ACHN (cell line): ENCODE data around the gene MAGI2.
A peak's percentile ranks its signal among the peaks of the same experiment; 100 is the strongest.

Source experiments
- DNase-seq: peaks from one replicate; pipeline ENCODE4 v3.0.0-alpha.2; 2015
- in situ Hi-C: cut with HindIII; loops from 2 replicates; pipeline ENCODE4 v1.10.0; 2017; ENCODE audit warnings: low sequenced_read_pairs, low pct_ligation_motif_present, low pct_unique_long_range_greater_than_20kb

MAGI2 gene

DNA sequence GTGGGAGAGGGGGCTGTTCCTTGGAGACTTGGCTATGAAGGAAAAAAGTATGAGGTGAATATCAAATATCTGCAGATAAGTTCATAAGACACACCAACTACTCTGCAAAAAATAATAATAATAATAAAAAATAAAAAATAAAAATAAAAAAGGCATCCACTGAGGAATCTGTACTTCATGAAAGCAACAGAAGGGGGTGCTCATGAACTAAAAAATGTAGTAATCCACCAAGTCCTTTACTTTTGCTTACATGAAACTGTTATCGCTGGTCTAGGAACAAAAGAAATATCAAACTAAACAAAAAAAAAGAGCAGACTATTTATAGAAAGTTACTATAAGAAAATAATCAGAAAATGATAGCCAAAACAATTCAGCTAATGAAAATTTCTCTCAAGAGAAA is 1075.9 kb downstream of the MAGI2 start:
- in situ Hi-C loops, result no loop called here
- DNase-seq, result peak; percentile 17

DNA sequence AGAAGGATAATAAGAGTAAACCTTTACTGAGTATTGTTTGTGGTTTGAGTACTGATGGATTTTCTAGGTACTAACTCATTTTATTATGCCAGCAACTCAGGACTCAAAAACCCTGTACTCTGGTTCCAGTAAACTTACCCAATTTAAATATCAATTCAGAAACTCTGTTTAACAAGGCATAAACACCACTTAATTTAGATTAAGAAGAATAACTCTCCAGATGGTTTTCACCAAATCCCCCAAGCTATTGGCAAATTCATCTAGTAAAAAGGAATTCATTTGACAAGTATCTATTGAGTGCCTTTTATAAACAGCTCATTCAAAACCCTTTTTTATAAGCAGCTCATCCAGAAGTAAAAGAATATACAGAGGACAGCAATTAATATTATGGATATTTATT is 1082.5 kb downstream of the MAGI2 start:
- in situ Hi-C loops, result no loop called here
- DNase-seq, result no peak

DNA sequence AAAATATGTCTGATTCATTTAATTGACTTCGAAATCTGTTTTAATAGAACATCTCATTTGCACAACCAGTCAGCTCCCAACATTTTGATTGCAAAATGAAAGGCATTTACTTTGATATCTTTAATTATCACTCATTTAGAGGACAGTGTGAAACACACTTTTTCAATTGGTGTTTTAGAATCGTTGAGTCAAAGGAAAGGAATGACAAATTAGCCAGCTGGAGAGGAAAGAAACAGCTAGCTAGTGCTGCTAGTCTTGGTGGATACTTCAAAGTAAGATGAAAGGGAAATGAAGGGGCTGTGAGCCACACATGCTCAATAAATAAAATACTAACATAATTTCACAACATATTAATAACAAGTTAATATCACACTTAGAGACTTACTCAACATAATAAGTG is 1084.7 kb downstream of the MAGI2 start:
- in situ Hi-C loops, result no loop called here
- DNase-seq, result no peak

DNA sequence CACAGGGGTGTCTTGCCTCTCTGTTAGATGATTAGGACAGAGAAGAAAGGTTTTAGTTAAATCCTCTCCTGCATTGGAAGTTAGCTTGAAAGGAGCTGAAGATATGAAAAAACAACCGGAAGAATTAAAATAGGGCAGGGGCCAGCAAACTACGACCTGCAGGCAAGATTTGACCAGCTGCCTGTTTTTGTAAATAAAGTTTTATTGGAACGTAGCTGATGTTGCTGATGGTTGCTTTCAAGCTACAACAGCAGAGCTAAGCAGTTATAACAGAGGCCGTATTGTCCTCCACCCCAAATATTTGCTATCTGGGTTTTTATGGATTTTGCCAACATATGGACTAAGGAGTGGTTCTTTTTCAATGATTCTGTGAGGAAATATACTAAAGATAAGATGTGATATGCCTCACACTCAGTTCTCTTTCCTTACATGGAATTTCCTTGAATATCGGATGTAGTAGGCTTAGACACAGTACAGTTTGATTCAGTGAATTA is 1086.1 kb downstream of the MAGI2 start:
- in situ Hi-C loops, result no loop called here
- no peak for DNase-seq

DNA sequence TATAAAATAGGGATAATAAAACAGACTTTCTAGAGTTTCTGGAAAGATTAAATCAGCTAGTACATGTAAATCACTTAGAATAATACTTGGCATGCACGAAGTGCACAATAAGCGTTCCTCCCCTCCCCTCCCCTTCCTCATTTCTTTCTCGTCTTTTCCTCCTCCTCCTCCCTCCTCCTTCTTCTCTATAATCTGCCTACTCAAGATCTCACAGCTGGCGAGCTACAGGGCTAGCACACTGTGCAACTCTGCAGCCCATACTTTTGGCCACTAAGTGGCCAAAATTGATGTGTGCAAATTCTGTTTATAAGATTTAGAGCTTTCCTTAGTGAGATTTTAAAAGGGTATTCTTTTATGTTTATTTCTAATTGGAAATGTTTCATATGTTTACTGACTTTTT is 1089.6 kb downstream of the MAGI2 start:
- in situ Hi-C loops, result no loop called here
- no peak for DNase-seq

DNA sequence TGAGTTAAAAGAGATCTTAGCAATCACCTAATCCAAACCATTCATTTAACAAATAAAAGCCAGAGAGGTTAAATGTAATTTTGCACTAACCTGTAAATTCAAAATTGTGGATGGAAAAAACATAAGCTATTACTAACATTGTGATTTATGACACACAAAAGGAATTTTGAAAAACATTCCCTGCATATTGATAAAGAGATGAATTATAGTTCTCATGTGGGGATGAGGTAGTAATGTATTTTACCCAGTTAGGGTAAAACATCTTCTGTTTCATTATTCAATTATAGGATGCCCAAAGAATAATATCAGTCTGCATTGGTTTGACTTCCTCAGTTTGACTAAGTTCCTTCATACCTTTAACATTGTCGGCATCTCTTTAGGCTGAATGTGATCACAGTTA is 1093.6 kb downstream of the MAGI2 start:
- in situ Hi-C loops, result no loop called here
- no peak for DNase-seq

DNA sequence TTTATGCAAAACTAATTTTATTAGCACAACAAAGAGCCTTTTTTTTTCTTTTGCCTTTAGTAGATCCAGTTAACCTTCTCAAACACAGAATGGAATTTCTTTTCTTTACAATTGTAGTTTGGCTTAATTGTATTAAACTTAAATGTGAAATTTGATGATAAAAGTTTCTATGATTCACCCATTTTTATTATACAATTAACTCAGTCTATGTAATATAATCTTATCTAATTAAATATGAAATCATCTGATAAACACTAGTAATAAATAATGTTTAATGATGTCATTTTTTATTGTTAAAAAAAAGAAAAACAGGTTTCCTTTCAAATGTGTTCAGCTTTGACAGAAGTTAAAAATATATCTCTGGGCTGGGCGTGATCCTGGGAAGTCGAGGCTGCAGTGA is 1095.8 kb downstream of the MAGI2 start:
- in situ Hi-C loops, result no loop called here
- no peak for DNase-seq

DNA sequence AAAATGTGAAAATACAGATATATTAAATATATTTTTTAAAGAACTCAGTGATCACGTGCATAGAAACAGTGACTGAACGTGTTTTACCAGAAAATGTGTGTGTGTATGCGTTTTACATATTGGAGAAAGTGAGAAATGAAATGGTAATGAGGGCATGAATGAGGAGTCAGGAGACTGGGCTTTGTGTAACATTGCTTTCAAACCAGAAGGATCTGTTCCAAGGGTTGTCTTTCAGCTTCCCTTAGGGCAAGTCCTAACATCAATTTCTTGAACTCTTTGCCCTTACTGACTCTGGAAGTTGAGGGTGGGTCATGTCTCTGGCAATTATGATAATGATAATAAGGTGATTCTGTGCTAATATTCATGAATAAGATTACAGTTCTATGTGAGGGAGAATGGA is 1097.6 kb downstream of the MAGI2 start:
- in situ Hi-C loops, result no loop called here
- DNase-seq, result no peak

DNA sequence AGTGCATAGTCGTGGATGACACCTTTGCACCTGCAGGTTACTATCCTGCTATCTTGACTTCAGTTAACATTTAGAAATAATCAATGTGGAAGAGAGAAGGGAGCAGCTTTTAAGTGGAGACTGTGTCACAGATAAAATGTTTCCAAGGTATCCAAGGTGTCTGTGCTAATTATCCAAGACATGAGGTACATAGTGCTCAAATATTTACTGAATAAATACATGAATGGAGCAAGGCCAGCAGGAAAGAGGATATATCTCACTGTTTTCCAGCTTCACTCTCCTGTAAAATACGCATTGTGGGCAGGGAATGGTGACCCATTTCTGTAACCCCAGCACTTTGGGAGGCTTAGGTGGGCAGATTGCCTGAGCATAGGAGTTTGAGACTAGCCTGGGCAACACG is 1102.5 kb downstream of the MAGI2 start:
- DNase-seq, result no peak
- in situ Hi-C loops, result no loop called here

DNA sequence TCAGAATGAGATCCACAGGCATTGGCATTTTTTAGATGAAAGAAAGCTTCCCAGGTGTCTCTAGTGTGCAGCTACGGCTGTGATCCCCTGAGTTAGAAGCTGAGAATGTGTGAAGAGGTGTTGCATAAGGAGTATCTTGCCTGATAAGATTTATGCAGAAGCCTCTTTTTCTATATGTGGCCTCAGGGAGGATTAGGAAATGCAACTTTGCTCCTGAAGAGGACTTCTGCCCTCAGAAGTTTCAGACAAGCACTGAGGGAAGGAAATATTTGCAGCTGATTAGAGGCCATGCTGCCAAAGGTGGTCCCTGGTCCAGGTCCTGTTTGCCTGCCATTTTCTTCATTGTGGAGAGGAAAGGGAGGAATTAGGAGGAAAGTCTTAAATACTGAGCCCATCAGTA is 1103.1 kb downstream of the MAGI2 start:
- in situ Hi-C loops, result no loop called here
- DNase-seq, result no peak

DNA sequence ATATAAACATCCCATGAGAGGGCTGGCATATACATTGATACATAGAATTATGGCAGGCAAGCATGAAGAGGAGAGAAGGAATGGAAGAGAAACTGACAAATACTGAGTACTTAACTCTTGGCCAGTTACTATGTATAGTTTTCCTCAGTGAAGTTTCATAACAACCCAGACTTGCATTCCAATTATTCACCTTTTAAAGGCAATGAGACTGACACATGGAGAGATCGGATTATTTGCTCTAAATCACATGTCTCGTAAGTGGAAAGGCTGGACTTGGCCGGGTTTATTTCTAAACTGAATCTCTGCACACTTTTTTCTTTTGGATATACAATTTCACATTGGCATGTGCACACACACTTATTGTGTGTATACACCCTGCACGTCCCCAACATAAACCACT is 1106.6 kb downstream of the MAGI2 start:
- in situ Hi-C loops, result no loop called here
- no peak for DNase-seq

DNA sequence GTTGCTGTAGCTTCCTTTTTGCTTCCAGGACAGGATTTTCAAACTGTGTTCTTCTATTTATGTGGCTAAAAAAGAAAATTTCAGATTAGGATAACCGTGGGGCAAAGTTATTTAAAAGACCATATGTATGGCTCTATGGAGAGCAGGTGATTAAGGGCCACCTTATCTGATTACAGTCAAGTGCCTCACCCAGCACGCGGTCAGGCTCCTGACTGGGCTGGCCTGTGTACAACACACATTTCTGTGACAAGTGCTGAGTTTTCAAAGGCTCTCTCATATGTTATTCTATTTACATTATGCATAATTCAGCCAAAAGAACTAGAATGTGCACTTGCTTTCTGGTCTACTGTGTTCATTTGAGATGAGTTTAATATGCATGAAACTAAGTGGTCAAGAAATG is 1107.5 kb downstream of the MAGI2 start:
- in situ Hi-C loops, result no loop called here
- DNase-seq, result no peak

DNA sequence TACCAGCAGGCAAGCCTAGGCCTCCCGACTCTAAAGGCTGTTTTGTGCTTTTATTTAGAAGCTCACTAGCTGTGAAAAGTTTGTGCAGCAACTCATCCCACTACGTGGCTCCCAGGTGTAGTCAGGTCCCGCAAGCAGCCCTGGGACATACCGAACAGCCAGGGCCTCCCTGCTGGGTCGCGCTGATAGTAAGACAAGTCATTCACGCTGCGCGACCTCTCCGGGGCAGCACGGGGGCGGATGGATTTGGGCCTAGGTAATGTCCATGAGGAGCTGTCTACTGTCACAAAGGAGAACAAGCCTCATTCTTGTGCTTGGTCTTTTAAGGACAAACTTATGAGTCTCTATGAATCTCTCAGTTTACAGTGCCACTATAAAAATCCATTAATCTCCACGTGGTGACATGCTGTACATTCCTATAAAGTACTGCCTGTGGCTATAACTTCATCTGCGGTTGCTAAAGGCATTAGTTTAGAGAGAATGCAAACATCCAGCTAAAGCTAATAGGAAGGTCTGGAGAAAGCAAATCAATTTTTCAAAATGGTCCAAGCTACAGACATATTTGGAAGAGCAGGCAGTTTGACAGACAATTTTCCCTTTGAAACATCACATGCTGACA is 1108.1 kb downstream of the MAGI2 start:
- no peak for DNase-seq
- in situ Hi-C loops, result no loop called here

DNA sequence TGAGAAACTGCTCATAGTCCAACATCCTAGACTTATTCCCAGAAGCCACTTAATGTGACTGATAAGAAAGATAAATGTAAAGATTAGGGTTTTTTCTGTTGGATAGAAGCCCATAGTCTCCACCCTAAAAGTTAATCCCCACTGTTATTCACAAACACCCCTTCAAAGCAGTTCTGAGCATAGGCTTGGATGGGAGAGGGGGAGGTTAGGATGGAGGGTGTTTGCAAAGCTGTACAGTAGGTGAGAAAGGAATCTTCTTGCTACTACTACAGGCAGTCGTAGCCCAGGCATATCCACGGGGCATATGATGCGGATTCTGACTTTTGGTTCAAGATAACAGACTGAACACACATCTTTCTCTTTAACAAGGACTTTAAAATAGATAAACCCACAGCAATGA is 1119.0 kb downstream of the MAGI2 start:
- in situ Hi-C loops, result no loop called here
- DNase-seq, result no peak

DNA sequence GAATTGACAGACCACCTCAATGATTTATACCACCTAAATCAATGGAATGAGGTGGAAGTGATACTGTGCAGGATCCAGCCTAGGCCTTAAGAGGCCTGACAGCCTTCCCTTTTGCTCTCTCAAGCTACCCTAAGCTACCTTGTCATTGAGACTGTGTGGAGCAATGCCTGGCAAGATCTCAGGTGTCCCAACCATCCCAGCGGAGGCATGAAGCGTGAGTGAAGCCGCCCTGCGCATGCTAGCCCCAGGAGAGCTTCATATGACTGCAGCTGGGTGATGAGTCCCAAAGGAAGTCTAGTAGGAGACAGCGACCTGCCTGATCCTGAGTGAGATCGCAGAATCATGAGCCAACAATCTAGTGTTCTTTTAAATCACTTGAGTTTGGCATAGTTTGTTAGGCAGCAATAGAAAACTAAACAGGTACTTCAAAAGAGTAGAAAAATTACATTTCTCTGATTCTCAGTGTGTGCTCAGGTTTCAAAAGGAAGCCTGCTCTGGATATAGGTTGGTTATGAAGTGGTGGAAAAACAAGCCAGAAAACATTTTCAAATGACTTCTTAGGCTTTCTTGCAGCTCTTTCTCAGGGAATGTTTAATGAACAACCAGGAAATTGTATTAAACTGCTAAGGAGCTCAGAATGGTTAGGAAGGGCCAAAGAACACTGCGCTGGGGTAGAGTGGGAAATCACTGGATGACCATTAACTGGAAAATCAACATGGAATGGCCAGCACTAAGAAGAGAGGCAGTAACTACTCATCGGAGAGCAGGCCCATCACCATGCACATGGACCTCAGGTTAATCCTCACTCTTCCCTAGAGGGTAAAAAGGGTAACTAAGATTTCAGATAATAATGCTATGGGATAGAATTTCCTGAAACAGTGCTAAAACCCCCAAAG is 1119.7 kb downstream of the MAGI2 start:
- in situ Hi-C loops, result no loop called here
- DNase-seq, result no peak

DNA sequence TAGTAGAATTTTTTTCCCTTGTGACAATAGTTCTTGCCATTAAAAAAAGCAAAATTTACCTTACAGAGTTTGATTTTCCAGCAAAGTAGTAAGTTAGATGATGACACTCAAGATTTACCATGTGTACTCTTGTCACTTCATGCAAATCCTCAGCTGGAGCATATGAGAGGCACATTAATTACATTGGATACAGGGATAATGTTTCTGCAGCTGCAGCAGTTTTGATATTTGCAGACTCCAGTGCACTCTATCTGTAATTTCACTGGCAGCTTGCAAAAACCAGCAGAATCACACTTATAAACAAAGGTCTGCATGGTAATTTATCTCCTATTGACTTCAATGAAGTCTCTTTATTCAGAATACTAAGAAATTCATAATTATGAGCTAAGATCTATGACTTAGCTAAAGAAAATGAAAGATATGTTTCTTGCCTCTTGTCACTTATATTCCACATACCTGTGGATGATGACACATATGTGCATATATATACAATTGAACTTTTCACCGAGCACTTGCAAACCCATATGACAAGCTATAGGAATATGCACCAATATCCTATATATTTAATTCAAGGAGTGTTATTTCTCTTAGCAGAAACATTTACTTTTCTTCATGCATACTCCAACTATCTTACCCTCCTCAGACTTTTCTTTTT is 1124.3 kb downstream of the MAGI2 start:
- in situ Hi-C loops, result no loop called here
- no peak for DNase-seq

DNA sequence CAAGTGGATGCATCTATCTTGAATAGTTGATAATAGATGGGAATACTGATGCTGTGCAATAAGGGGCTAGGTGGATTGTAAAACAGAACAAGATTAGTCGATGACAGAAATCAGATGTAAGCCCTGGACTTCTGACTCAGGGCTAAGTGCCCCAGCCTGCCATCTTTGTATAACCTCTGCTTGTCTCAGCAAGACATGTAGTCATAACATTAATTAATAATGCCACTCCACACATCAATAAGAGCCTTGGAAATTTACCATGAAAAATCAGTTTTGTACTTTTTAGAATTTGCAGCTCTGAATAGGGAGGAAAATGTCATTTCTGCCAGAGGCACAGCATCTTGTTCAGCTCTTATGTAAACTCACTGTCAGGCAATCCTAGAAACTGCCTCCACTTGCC is 1125.7 kb downstream of the MAGI2 start:
- no peak for DNase-seq
- in situ Hi-C loops, result no loop called here

DNA sequence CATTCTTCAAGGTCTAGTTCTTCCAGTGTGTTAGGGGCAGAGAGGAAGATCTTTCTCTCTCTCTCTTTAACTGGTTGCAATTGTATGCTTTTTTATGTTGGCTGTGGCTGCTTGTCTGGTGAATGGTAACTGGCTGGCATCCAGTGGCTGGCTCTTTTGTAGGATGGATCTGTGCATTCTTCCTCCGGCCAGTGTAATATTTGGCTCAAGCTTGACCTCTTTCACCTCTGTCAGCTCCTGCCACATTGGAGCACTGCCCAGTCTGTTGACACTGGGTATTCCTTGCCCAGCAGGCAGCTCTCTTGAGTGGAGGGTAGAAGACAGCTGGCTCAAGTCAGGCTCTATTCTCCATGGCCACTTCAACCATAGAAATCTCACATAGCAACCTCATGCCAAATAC is 1126.6 kb downstream of the MAGI2 start:
- peak; percentile 38 for DNase-seq
- in situ Hi-C loops, result no loop called here

DNA sequence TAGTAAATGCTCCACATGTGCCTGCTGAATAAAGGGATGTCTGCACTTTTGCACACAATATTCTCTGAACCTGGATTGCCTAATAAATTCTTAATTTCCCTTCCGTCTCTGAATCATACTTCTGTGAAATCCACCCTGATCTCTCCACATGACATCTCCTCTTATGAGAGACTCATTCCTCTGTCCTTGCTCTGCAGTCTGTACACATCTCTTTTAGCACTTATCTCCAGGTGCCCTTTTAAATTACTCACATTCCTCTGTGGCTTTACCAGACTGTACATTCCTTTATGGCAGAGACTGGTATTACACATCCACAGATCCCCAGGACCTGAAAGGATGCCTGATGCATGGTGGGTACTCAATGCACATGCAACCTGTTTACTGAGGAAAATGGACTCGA is 1127.3 kb downstream of the MAGI2 start:
- in situ Hi-C loops, result no loop called here
- DNase-seq, result peak; percentile 53

DNA sequence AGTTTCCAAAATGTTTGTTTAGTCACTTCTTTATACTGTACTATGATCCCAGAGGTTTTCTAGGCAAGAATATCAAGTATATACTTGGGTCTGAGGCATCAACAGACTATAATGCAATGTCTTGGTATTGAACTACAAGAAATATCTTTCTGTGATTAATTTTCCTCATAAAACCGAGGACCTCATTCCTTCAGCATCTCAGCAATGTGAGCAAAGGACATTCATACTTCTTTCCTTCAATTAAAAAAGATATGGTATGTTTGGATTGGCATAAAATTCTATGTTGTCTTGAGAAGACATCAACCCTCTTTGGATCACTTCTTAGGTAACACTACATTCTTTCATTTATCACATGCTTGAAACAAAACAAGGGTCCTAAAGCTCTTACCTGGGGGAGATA is 1130.3 kb downstream of the MAGI2 start:
- in situ Hi-C loops, result no loop called here
- no peak for DNase-seq
